MCF 10A (cell line): ENCODE measurements around the gene SSH2. TPM values are rescaled to one million over a fixed set of nuclear protein-coding genes. Genes with fewer than 3 reads are reported as not detected.

Experiments used
- BruUV-seq: library from RNA; stranded (reverse); fragments of 400-500 nt; replicated peaks from 2 replicates; lab custom pipeline; 2021; lab: Mats Ljungman, UMichigan
- CTCF ChIA-PET: fragments of 300-600 bp; sonication (Branson Sonifier 250); formaldehyde crosslinking; extraction: SDS; loops from one replicate; lab custom pipeline; 2021; ENCODE audit warnings: antibody characterized with exemption, inconsistent platforms; lab: Yijun Ruan, JAX
- POLR2A ChIA-PET: fragments of 300-600, 350-650 bp; sonication (Branson Sonifier 250); formaldehyde crosslinking; extraction: SDS; loops from one replicate; lab custom pipeline; 2020; ENCODE audit warnings: antibody characterized with exemption, inconsistent platforms; lab: Yijun Ruan, JAX
- DNase-seq: peaks from one replicate; pipeline ENCODE4 v3.0.0-alpha.2; 2018; ENCODE audit not compliant: unreplicated experiment
- H3K27ac Mint-ChIP-seq: one replicate; pipeline ENCODE4 v1.8.0; 2022; ENCODE audit warnings: mild to moderate bottlenecking, low read depth, mixed read lengths; ENCODE audit not compliant: unreplicated experiment
- H3K27me3 Mint-ChIP-seq: one replicate; pipeline ENCODE4 v1.8.0; 2022; ENCODE audit warnings: mixed read lengths; ENCODE audit not compliant: insufficient read depth, unreplicated experiment
- H3K36me3 Mint-ChIP-seq: one replicate; pipeline ENCODE4 v1.8.0; 2022; ENCODE audit warnings: mild to moderate bottlenecking, moderate library complexity, mixed read lengths; ENCODE audit not compliant: insufficient read depth, unreplicated experiment
- H3K4me1 Mint-ChIP-seq: one replicate; pipeline ENCODE4 v1.8.0; 2022; ENCODE audit warnings: mixed read lengths; ENCODE audit not compliant: insufficient read depth, unreplicated experiment
- H3K4me3 Mint-ChIP-seq: one replicate; pipeline ENCODE4 v1.8.0; 2022; ENCODE audit warnings: mild to moderate bottlenecking, moderate library complexity, mixed read lengths; ENCODE audit not compliant: unreplicated experiment
- H3K9me3 Mint-ChIP-seq: one replicate; pipeline ENCODE4 v1.8.0; 2022; ENCODE audit warnings: mixed read lengths; ENCODE audit not compliant: unreplicated experiment
- CTCF ChIP-seq: fragments of 200-600 bp; IDR thresholded peaks from one replicate; pipeline ENCODE4 v1.8.0; 2022; ENCODE audit warnings: antibody characterized with exemption, mild to moderate bottlenecking; ENCODE audit not compliant: unreplicated experiment
- intact Hi-C: fragments of 100-400 bp; cut with micrococcal nuclease; formaldehyde crosslinking; loops from 2 replicates; pipeline ENCODE4 v1.14.1; 2022
- total RNA-seq: library from RNA; stranded (reverse); gene quantifications from 2 replicates; pipeline ENCODE4 v1.2.3, GENCODE V29; 2022

Gene SSH2
- total RNA-seq, 1 experiment from 2014 or later = 21.9 TPM

GRCh38 chr17:29577001-29577370 is 353.0 kb downstream of the SSH2 start:
- H3K27me3 Mint-ChIP-seq = no peaks in the 10 kb centered on the region
- ChIA-PET POLR2A (interaction anchor here (3.9 kb wide), 1 partner anchor 14 kb away, joined by 15 read pairs; no protein-coding TSS in a partner anchor), CTCF (interaction anchor here (0.8 to 1.2 kb wide), 3 partner anchors 14 to 203 kb away, joined by 3 to 5 read pairs (median 3); no protein-coding TSS in a partner anchor)
- no peak for DNase-seq
- H3K4me1 Mint-ChIP-seq = peaks cover 16% of the 10 kb centered on the region
- no peaks in the 10 kb centered on the region for H3K9me3 Mint-ChIP-seq
- H3K36me3 Mint-ChIP-seq = peaks cover 45% of the 10 kb centered on the region
- no peak overlapping the region for H3K4me3 Mint-ChIP-seq
- TF ChIP-seq CTCF = no peak
- no peak overlapping the region for H3K27ac Mint-ChIP-seq
- BruUV-seq = no TSS peak
- intact Hi-C loops = no loop called here

DNA sequence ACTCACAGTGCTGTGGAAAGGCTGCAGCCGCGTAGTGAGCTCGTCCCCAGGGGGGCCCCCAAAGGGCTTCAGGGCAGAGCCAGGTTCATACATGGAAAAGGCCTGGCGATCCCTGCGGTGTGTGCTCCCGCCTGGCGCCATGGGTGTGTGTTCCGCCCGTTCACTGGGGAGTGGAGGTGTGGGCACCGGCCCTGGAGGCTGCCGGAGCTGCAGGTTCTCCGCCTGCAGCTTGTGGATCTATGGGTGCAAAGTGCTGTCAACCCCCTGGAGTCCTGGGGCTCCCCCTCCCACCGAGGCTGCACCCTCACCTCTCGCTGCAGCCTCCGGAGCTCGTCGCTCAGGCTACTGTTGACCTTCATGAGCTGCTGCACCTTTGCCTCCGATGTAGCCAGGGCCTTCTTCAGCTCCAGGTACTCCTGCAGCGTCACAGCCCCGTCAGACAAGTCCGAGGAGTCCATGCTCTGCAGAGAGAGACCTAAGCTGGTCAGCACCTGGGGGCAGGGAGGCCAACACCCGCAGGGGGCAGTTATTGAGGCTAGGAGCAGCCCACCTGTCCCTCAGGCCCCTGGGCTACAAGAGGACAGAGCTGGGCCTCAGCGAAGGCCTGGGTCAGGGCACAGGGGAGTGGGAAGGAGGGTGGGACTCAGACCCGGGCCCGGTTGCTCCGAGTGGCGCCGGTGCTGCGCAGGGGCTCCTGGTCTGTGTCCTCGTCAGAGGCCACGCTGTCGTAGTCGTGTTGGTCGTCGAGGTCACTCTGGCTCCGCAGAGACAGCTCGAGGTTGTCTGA is 353.6 kb downstream of the SSH2 start:
- TF ChIP-seq CTCF = no peak
- no peak for DNase-seq
- Mint-ChIP-seq H3K4me3 (no peak overlapping the region), H3K27me3 (no peaks in the 10 kb centered on the region), H3K4me1 (peaks cover 16% of the 10 kb centered on the region), H3K9me3 (no peaks in the 10 kb centered on the region), H3K36me3 (peaks cover 45% of the 10 kb centered on the region), H3K27ac (no peak overlapping the region)
- ChIA-PET CTCF (interaction anchor here (0.7 to 1.2 kb wide), 4 partner anchors 14 to 204 kb away, joined by 3 to 5 read pairs (median 3); no protein-coding TSS in a partner anchor), POLR2A (interaction anchor here (3.9 kb wide), 1 partner anchor 15 kb away, joined by 15 read pairs; no protein-coding TSS in a partner anchor)
- intact Hi-C loops = no loop called here
- BruUV-seq = no TSS peak

Other genes starting within 250 kb of the SSH2 start
- 0.10 and 0.96 TPM in 2 replicates for gene EFCAB5, start 11.4 kb upstream of the SSH2 start, total RNA-seq
- 40.8 and 57.3 TPM in 2 replicates for gene NSRP1, start 186.6 kb upstream of the SSH2 start, total RNA-seq